Activated CD8-positive, alpha-beta memory T cell treated with anti-CD3 and anti-CD28 coated beads for 36 hours (primary cell): ENCODE measurements around the gene ZNF223. TPM values are rescaled to one million over a fixed set of nuclear protein-coding genes. Genes with fewer than 3 reads are reported as not detected.

Source experiments
- CTCF ChIA-PET: fragments of 350-600 bp; sonication (Branson Sonifier 250); formaldehyde crosslinking; loops from one replicate; lab custom pipeline; 2021; ENCODE audit warnings: antibody characterized with exemption; lab: Charles Lee
- POLR2A ChIA-PET: fragments of 350-600 bp; sonication (Branson Sonifier 250); formaldehyde crosslinking; loops from one replicate; lab custom pipeline; 2021; ENCODE audit warnings: antibody characterized with exemption; lab: Charles Lee
- total RNA-seq, 2 experiments: library from RNA; stranded (reverse); gene quantifications; one replicate each; pipeline ENCODE4 v1.2.3, GENCODE V29; 2021

Gene ZNF223
- total RNA-seq, 2 experiments from 2014 or later: 0.57 to 1.3 TPM

DNA sequence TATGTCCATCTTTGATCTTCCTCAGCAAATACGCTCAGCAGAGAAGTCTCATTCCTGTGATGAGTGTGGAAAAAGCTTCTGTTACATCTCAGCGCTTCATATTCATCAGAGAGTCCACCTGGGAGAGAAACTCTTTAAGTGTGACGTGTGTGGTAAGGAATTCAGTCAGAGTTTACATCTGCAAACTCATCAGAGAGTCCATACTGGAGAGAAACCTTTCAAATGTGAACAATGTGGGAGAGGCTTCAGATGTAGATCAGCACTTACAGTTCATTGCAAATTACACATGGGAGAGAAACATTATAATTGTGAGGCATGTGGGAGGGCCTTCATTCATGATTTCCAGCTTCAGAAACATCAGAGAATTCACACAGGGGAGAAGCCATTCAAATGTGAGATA lies 14.5 kb downstream of the ZNF223 start:
- POLR2A ChIA-PET: no interaction called here
- CTCF ChIA-PET: no interaction called here

DNA sequence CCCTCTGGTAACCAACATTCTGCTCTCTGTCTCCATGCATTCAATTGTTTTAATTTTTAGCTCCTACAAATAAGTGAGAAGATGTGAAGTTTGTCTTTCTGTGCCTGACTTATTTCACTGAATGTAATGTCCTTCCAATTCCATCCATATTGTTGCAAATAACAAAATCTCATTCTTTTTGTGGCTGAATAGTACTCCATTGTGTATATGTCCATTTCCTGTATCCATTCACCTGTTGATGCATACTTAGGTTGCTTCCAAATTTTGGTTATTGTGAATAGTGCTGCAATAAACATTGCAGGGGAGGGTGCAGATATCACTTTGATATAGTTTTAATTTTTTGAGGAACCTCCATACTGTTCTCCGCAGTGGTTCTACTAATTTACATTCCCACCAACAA lies 17.6 kb downstream of the ZNF223 start:
- ChIA-PET CTCF (no interaction called here), POLR2A (no interaction called here)

DNA sequence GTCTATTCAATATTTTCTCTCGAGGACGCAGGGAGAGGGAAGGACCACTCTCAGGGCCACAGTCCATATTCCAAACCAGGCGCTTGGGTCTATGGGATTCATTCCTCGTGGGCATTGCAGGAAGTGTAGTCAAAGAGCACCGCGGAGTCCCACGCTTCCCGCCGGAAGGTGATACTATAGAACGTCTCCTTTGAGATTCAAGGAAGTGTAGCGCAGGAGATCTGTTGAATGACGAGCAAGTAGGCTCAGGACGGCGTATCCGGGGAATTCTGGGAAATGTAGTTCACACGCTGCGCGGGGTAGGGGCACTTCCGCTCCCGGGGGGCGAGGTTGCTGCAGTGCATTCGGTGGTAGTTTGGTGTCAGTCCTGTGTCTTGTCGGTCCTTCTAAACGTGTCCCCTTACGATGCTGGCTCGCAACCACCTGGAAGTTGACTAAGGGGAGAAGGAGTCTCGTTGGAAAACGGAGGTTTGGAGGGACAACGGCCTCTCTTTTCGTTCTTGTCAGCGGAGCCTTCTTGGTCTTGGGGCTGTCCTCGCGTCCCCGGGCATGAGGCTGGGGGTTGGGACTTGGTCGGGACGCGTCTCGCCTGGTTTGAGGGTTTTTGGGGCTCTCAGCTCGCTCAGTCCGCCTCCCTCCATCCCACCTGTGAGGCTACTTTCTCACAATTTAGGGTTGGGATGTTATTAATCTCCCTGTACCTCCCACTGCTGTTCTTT lies 20.1 kb downstream of the ZNF223 start, which contains the start of gene ZNF284:
Gene ZNF284, plus strand, starts transcription at position 336 of the 719 bp plus-strand sequence. CDS start 4,231 bp downstream, outside the sequence.
- ChIA-PET POLR2A (no interaction called here), CTCF (no interaction called here)

DNA sequence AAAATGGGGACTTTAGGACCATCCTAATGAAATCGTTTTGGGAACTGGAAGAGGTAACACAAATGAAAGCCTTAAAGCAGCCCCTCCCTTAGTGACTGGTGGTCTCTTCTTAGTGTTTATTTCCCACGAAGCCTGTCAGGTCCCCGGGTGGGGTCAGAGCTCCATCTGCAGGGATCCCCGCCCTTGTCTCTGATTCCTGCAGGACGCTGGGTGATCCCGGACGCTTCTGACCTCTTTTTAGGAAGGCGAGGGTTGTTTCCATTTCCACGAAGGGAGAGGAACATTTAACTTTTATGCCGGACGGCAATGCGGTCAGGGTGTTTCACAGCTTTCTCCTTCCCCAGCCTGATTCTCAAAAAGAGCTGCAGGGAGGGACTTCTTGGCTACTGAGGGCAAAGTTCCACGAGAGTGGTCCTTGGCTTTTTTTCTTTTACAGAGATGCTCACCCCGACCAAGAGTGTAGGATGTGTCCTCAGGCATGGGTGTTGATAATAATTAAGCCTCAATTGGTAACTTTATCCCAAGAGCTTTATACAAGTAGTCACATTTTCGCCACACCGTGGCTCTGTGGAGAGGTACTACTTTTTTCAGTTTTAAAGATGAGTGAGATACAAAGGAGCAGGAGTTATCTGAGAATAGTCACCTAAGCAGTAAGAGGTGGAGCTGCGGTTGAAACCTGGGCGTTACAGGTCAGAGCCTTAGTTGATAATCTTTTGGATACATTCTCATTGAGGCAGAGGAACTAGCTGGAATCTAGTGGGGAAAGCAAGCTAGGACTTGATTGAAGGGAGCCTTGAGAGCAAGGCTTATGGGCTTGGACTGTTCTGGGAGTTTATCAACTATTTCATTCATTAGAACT lies 20.9 kb downstream of the ZNF223 start:
- CTCF ChIA-PET: no interaction called here

DNA sequence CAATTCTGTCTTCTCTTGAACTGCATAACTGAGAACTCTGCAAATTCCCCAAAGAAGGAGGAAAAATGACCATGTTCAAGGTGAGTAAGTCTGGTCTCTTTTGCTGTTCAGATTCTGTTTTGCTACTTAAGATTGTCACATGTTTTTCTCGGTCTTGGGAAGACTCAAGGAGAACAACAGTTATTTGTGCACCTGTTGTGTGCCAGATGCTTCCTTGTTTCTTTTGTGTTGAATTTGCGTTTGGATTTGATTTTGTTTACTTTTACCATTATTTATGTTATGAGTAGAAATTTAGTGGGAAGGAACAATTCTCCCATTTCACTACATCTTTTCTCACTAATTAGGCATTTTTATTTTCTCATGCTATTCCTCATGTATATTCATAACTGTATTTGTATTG lies 24.5 kb downstream of the ZNF223 start:
- ChIA-PET CTCF (no interaction called here), POLR2A (no interaction called here)

More for the DNA sequence above, 20.9 kb downstream of the ZNF223 start:
- POLR2A ChIA-PET: interaction anchor here (0.7 kb wide), 1 partner anchor 11 kb away, joined by 4 read pairs; no protein-coding TSS in a partner anchor

DNA sequence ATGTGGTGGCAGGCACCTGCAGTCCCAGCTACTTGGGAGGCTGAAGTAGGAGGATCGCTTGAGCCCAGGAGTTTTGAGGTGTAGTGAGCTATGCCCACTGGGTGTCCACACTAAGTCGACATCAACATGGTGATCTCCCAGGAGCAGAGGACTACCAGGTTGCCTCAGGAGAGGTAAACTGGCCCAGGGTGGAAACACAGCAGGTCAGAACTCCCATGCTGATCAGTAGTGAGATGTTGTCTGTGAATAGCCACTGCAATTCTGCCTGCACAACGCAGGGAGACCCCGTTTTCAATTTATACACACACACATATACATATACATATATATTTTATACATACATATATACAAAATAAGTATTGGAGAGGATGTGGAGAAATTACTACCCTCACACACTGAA lies 40.3 kb downstream of the ZNF223 start:
- ChIA-PET CTCF (no interaction called here), POLR2A (no interaction called here)

DNA sequence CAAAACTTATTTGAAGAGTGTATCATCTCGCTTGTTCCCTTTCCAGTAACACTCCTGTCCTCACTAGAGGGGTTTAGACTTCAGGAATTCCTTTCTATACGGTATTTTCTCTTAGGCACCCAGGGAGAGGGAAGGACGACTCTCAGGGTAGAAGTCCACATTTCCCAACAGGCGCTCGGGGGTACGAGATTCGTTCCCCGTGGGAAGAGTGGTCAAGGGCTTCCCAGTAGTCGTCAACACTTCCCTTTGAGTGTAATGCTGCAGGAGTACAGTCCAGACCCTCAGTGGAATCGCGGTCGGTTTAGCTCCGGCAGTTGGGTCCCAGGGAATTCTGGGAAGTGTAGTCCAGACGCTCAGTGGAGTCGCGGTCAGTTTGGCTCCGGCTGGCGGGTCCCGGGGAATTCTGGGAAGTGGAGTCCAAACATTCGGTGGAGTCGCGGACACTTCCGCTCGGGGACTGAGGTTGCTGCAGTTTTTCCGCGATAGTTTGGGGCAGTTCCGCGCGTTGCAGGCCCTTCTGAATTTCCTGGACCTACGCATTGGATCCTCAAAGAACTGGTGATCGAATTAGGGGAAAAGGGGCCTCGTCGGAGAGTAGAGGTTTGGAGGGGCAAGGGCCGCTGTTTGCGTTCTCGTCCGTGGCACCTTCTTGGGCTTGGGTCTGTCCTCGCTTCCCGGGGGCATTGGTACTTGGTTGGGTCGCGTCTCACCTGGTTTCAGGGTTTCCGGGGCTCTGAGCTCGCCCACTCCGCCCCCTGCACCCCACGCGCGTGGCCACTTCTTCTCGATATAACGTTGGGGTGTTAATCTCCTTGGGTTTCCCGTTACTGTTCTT lies 42.3 kb downstream of the ZNF223 start, which contains the start of gene ZNF224:
Gene ZNF224, plus strand, starts transcription at position 431 of the 835 bp plus-strand sequence. CDS start 3,513 bp downstream, outside the sequence.
- ChIA-PET CTCF (interaction anchor here (1.0 to 1.6 kb wide), 3 partner anchors 8 to 115 kb away, joined by 3 to 6 read pairs (median 3); partner anchors contain the start of gene ZNF226), POLR2A (interaction anchor here (1.0 kb wide), 1 partner anchor 109 kb away, joined by 3 read pairs; no protein-coding TSS in a partner anchor)

DNA sequence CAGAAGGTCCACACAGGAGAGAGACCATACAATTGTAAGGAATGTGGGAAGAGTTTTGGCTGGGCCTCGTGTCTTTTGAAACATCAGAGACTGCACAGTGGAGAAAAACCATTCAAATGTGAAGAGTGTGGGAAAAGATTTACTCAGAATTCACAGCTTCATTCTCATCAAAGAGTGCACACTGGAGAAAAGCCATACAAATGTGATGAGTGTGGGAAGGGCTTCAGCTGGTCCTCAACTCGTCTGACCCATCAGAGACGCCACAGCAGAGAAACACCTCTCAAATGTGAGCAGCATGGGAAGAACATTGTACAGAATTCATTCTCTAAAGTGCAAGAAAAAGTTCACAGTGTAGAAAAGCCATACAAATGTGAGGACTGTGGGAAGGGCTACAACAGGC lies 55.9 kb downstream of the ZNF223 start:
- POLR2A ChIA-PET: no interaction called here
- CTCF ChIA-PET: no interaction called here

DNA sequence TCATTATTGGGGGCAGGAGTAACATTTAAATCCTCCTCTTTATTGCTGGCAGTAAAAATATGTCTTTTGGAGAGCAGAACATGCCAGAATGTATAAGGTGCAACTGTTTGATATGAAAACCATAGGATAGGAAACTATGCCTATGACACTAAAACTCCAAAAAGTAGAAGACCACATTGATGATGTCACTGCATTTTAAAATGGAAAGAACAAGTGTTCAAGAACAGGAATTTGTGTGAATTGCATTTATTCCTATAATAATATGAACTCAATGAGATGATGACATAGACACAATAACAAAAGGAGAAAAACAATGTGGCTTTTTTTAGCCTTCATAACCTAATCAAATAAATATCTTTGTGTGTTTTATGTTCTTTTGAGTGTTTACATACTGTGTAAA lies 57.6 kb downstream of the ZNF223 start:
- CTCF ChIA-PET: no interaction called here
- POLR2A ChIA-PET: no interaction called here

DNA sequence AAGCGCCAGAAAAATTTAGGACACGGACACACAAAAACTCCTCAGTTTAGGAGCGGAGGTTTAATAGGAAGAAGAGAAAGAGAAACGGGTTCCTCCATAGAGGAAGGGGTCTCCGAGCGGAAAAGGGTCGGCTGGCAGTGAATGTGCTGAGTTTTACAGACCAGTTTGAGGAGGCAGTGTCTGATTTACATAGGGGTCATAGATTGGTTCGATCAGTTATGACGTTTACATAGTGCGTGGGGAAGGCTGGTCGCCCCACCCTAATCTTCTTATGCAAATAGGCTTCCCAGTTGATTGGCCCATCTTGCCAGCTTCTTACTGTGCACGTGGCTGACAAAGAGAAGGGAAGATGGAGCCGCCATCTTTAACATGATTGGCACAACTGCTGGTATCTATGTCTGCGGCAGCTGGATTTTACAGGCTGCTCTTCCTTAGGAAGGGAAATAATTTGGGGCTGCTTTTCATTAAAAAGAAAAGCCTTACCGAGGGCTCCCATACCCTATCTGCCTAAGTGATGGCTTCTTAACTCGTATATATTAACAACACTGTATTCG lies 60.2 kb downstream of the ZNF223 start:
- POLR2A ChIA-PET: no interaction called here
- CTCF ChIA-PET: no interaction called here

DNA sequence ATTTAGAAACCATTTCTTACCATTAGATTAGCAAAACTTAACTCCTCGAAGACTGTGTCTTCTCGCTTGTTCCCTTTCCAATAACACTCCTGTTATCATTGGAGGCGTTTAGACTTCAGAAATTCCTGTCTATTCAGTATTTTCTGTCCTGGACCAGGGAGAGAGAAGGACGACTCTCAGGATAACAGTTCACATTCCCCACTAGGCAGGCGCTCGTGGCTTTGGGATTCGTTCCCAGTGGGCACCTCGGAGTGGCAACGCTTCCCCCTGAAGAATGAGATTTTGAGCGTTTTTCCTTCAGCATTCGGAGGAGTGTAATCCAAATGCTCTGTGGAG lies 60.9 kb downstream of the ZNF223 start:
- POLR2A ChIA-PET: interaction anchor here (0.6 kb wide), 1 partner anchor 26 kb away, joined by 4 read pairs; no protein-coding TSS in a partner anchor

DNA sequence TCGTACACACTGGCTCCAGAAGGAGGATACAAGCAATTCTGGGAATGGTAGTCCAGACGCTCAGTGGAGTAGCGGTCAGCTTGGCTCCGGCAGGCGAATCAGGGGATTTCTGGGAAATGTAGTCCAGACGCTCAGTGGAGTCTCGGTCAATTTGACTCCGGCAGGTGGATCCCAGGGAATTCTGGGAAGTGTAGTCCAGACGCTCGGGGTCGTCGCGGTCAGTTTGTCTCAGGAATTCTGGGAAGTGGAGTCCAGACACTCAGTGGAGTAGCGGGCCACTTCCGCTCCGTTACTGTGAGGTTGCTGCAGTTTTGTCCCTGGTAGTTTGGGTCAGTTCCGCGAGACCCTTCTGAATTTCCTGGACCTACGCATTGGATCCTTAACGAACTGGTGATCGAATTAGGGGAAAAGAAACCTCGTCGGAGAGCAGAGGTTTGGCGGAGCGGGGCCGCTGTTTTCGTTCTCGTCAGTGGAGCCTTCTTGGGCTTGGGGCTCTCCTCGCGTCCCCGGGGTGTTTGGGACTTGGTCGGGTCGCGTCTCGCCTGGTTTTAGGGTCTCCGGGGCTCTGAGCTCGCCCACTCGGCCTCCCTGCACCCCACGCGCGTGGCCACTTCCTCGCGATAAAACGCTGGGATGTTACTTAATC lies 61.4 kb downstream of the ZNF223 start, which contains the start of gene ZNF225:
Gene ZNF225, plus strand, starts transcription at position 262 of the 646 bp plus-strand sequence. CDS start 2,429 bp downstream, outside the sequence.
- POLR2A ChIA-PET: interaction anchor here (0.6 kb wide), 1 partner anchor 25 kb away, joined by 4 read pairs; no protein-coding TSS in a partner anchor

More for the DNA sequence above, 60.9 kb downstream of the ZNF223 start:
- CTCF ChIA-PET: no interaction called here

DNA sequence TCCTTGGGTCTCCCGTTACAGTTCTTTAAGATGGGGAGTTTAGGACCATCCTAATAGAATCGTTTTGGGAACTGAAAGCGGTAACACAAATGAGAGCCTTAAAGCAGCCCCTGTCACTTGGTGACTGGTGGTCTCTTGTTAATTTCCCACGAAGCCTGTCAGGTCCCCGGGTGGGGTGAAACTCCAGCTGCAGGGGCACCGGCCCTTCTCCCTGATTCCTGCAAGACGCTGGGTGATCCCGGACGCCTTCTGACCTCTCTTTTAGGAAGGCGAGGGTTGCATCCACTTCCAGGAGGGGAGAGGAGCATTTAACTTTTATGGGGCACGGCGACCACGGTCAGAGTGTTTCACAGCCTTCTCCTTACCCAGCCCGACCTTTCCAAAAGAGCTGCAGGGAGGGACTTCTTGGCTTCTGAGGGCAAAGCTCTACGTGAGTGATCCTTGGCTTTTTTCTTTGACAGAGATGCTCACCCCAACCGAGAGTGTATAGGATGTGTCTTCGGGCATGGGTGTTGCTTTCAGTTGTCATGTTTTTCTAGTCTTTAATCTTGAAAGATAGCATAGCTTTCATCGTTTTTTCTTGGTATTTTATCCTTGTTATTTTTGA lies 62.1 kb downstream of the ZNF223 start:
- ChIA-PET POLR2A (no interaction called here), CTCF (interaction anchor here (0.9 to 1.0 kb wide), 2 partner anchors 13 to 386 kb away, joined by 3 read pairs; partner anchors contain the start of gene ZNF180)

More for the DNA sequence above, 61.4 kb downstream of the ZNF223 start, which contains the start of gene ZNF225:
- CTCF ChIA-PET: interaction anchor here (0.9 kb wide), 1 partner anchor 387 kb away, joined by 3 read pairs; the partner anchor contains the start of gene ZNF180

Other genes starting within 250 kb of the ZNF223 start
- gene LYPD5, start 249.6 kb upstream of the ZNF223 start, total RNA-seq: under 1 TPM; 0.32 to 0.73 TPM
- gene ZNF283, start 224.7 kb upstream of the ZNF223 start, total RNA-seq: 1 to 10 TPM; 4.8 to 5.0 TPM
- 1 to 10 TPM; 1.2 to 1.5 TPM for gene ZNF404, start 168.1 kb upstream of the ZNF223 start, total RNA-seq
- 10 to 100 TPM in 1 of 2 experiments, 1 to 10 TPM in 1; 8.9 to 10.0 TPM for gene ZNF45, start 116.8 kb upstream of the ZNF223 start, total RNA-seq
- 1 to 10 TPM; 1.3 to 1.4 TPM for gene ZNF221, start 100.8 kb upstream of the ZNF223 start, total RNA-seq
- gene ZNF155, start 67.8 kb upstream of the ZNF223 start, total RNA-seq: 1 to 10 TPM; 4.3 to 4.8 TPM
- 1 to 10 TPM; 2.3 to 3.6 TPM for gene ZNF230, start 49.1 kb upstream of the ZNF223 start, total RNA-seq
- gene ZNF222, start 26.7 kb upstream of the ZNF223 start, total RNA-seq: 1 to 10 TPM; 1.7 to 1.8 TPM
- gene ZNF284, start 20.1 kb downstream of the ZNF223 start, total RNA-seq: 1 to 10 TPM; 1.8 to 1.9 TPM
- gene ZNF224, start 42.3 kb downstream of the ZNF223 start, total RNA-seq: 10 to 100 TPM; 11.3 to 13.4 TPM
- gene ZNF225, start 61.4 kb downstream of the ZNF223 start, total RNA-seq: 1 to 10 TPM; 2.8 to 3.2 TPM
- 1 to 10 TPM; 7.6 to 8.6 TPM for gene ZNF234, start 89.5 kb downstream of the ZNF223 start, total RNA-seq
- gene ZNF226, start 113.1 kb downstream of the ZNF223 start, total RNA-seq: 1 to 10 TPM; 4.6 to 4.7 TPM
- 10 to 100 TPM; 14.8 to 16.2 TPM for gene ZNF227, start 160.5 kb downstream of the ZNF223 start, total RNA-seq
- under 1 TPM; 0.13 to 0.42 TPM for gene ZNF233, start 207.8 kb downstream of the ZNF223 start, total RNA-seq